ENCODE results near the gene DRC1. TPM values are rescaled to one million over a fixed set of nuclear protein-coding genes. Genes with fewer than 3 reads are reported as not detected.

DRC1 gene
- total RNA-seq, 2 donors from 2014 or later, result not detected

- no peaks in the 10 kb centered on the region for H3K9me3 ChIP-seq (ENCODE audit: control insufficient read depth, low read length, poor library complexity, severe bottlenecking)
- DNase-seq (no peak), ATAC-seq (no peak)
- Mint-ChIP-seq H3K36me3 (ENCODE audit: low read depth) (no peaks in the 10 kb centered on the region), H3K4me3 (no peak overlapping the region), H3K27ac (no peak overlapping the region), H3K4me1 (peaks cover 6% of the 10 kb centered on the region), H3K27me3 (peaks cover 35% of the 10 kb centered on the region)
Measured at GRCh38 chr2:26438526-26438925, 36.8 kb downstream of the DRC1 start.

GRCh38 chr2:26438926-26439325 lies 37.2 kb downstream of the DRC1 start:
- Mint-ChIP-seq H3K27me3 (peaks cover 31% of the 10 kb centered on the region), H3K4me3 (no peak overlapping the region), H3K36me3 (ENCODE audit: low read depth) (no peaks in the 10 kb centered on the region), H3K27ac (no peak overlapping the region), H3K4me1 (peaks cover 6% of the 10 kb centered on the region)
- ATAC-seq (no peak), DNase-seq (no peak)
- H3K9me3 ChIP-seq (ENCODE audit: control insufficient read depth, low read length, poor library complexity, severe bottlenecking), result no peaks in the 10 kb centered on the region

GRCh38 chr2:26442301-26442700 lies 40.6 kb downstream of the DRC1 start:
- Mint-ChIP-seq H3K27me3 (peaks cover 11% of the 10 kb centered on the region), H3K4me1 (peaks cover 6% of the 10 kb centered on the region), H3K36me3 (ENCODE audit: low read depth) (no peaks in the 10 kb centered on the region), H3K4me3 (no peak overlapping the region), H3K27ac (no peak overlapping the region)
- no peaks in the 10 kb centered on the region for H3K9me3 ChIP-seq (ENCODE audit: control insufficient read depth, low read length, poor library complexity, severe bottlenecking)
- no peak for ATAC-seq
- no peak for DNase-seq

GRCh38 chr2:26442707-26443106 lies 41.0 kb downstream of the DRC1 start:
- H3K9me3 ChIP-seq (ENCODE audit: control insufficient read depth, low read length, poor library complexity, severe bottlenecking), result no peaks in the 10 kb centered on the region
- Mint-ChIP-seq H3K27ac (no peak overlapping the region), H3K4me1 (peaks cover 6% of the 10 kb centered on the region), H3K36me3 (ENCODE audit: low read depth) (no peaks in the 10 kb centered on the region), H3K27me3 (peaks cover 11% of the 10 kb centered on the region), H3K4me3 (no peak overlapping the region)
- no peak for ATAC-seq
- no peak for DNase-seq

- no peak overlapping the region for H3K4me3 Mint-ChIP-seq
- no peaks in the 10 kb centered on the region for H3K9me3 ChIP-seq (ENCODE audit: control insufficient read depth, low read length, poor library complexity, severe bottlenecking)
- H3K27ac Mint-ChIP-seq, result no peak overlapping the region
- DNase-seq (no peak), ATAC-seq (no peak)
- peaks cover 2% of the 10 kb centered on the region for H3K4me1 Mint-ChIP-seq
- H3K27me3 Mint-ChIP-seq, result peaks cover 10% of the 10 kb centered on the region
- no peaks in the 10 kb centered on the region for H3K36me3 Mint-ChIP-seq (ENCODE audit: low read depth)
Measured at GRCh38 chr2:26444236-26444635, 42.5 kb downstream of the DRC1 start.

- H3K36me3 Mint-ChIP-seq (ENCODE audit: low read depth), result peaks cover 3% of the 10 kb centered on the region
- no peak overlapping the region for H3K27ac Mint-ChIP-seq
- H3K9me3 ChIP-seq (ENCODE audit: control insufficient read depth, low read length, poor library complexity, severe bottlenecking), result no peaks in the 10 kb centered on the region
- no peak for ATAC-seq
- H3K4me3 Mint-ChIP-seq, result no peak overlapping the region
- H3K27me3 Mint-ChIP-seq, result peaks cover 27% of the 10 kb centered on the region
- no peak for DNase-seq
- H3K4me1 Mint-ChIP-seq, result peaks cover 3% of the 10 kb centered on the region
Measured at GRCh38 chr2:26448651-26449050, 46.9 kb downstream of the DRC1 start.

GRCh38 chr2:26449278-26450030 lies 47.7 kb downstream of the DRC1 start:
- no peak for DNase-seq
- Mint-ChIP-seq H3K36me3 (ENCODE audit: low read depth) (peaks cover 7% of the 10 kb centered on the region), H3K27ac (no peak overlapping the region), H3K4me3 (no peak overlapping the region), H3K27me3 (peaks cover 31% of the 10 kb centered on the region), H3K4me1 (peaks cover 3% of the 10 kb centered on the region)
- H3K9me3 ChIP-seq (ENCODE audit: control insufficient read depth, low read length, poor library complexity, severe bottlenecking), result no peaks in the 10 kb centered on the region
- no peak for ATAC-seq

- DNase-seq (no peak), ATAC-seq (no peak)
- H3K4me1 Mint-ChIP-seq, result peaks cover 3% of the 10 kb centered on the region
- H3K4me3 Mint-ChIP-seq, result no peak overlapping the region
- peaks cover 31% of the 10 kb centered on the region for H3K27me3 Mint-ChIP-seq
- no peak overlapping the region for H3K27ac Mint-ChIP-seq
- peaks cover 7% of the 10 kb centered on the region for H3K36me3 Mint-ChIP-seq (ENCODE audit: low read depth)
- H3K9me3 ChIP-seq (ENCODE audit: control insufficient read depth, low read length, poor library complexity, severe bottlenecking), result no peaks in the 10 kb centered on the region
Measured at GRCh38 chr2:26450031-26450635, 48.4 kb downstream of the DRC1 start.

- no peaks in the 10 kb centered on the region for H3K9me3 ChIP-seq (ENCODE audit: control insufficient read depth, low read length, poor library complexity, severe bottlenecking)
- peaks cover 31% of the 10 kb centered on the region for H3K27me3 Mint-ChIP-seq
- H3K36me3 Mint-ChIP-seq (ENCODE audit: low read depth), result peaks cover 7% of the 10 kb centered on the region
- DNase-seq (no peak), ATAC-seq (no peak)
- no peak overlapping the region for H3K4me3 Mint-ChIP-seq
- no peak overlapping the region for H3K27ac Mint-ChIP-seq
- H3K4me1 Mint-ChIP-seq, result peaks cover 3% of the 10 kb centered on the region
Measured at GRCh38 chr2:26451700-26452099, 50.0 kb downstream of the DRC1 start.

- H3K4me3 Mint-ChIP-seq, result no peak overlapping the region
- peaks cover 3% of the 10 kb centered on the region for H3K4me1 Mint-ChIP-seq
- peaks cover 7% of the 10 kb centered on the region for H3K36me3 Mint-ChIP-seq (ENCODE audit: low read depth)
- no peaks in the 10 kb centered on the region for H3K9me3 ChIP-seq (ENCODE audit: control insufficient read depth, low read length, poor library complexity, severe bottlenecking)
- H3K27ac Mint-ChIP-seq, result peak overlapping the region; percentile 4
- peaks cover 29% of the 10 kb centered on the region for H3K27me3 Mint-ChIP-seq
- ATAC-seq (no peak), DNase-seq (no peak)
Measured at GRCh38 chr2:26453421-26454329, 52.0 kb downstream of the DRC1 start.

GRCh38 chr2:26454561-26455001 lies 52.9 kb downstream of the DRC1 start:
- H3K36me3 Mint-ChIP-seq (ENCODE audit: low read depth), result peaks cover 7% of the 10 kb centered on the region
- ATAC-seq (no peak), DNase-seq (no peak)
- H3K4me3 Mint-ChIP-seq, result no peak overlapping the region
- H3K27ac Mint-ChIP-seq, result no peak overlapping the region
- H3K27me3 Mint-ChIP-seq, result peaks cover 21% of the 10 kb centered on the region
- peaks cover 3% of the 10 kb centered on the region for H3K4me1 Mint-ChIP-seq
- H3K9me3 ChIP-seq (ENCODE audit: control insufficient read depth, low read length, poor library complexity, severe bottlenecking), result no peaks in the 10 kb centered on the region

- no peak overlapping the region for H3K4me3 Mint-ChIP-seq
- no peak overlapping the region for H3K27ac Mint-ChIP-seq
- DNase-seq (no peak), ATAC-seq (no peak)
- H3K9me3 ChIP-seq (ENCODE audit: control insufficient read depth, low read length, poor library complexity, severe bottlenecking), result no peaks in the 10 kb centered on the region
- H3K36me3 Mint-ChIP-seq (ENCODE audit: low read depth), result peaks cover 5% of the 10 kb centered on the region
- peaks cover 5% of the 10 kb centered on the region for H3K4me1 Mint-ChIP-seq
- peaks cover 21% of the 10 kb centered on the region for H3K27me3 Mint-ChIP-seq
Measured at GRCh38 chr2:26455037-26455669, 53.4 kb downstream of the DRC1 start.

Data from T-helper 17 cell (primary cell).